HG03159 (cell line): ENCODE results near the gene MRPL39.
A peak's percentile ranks its signal among the peaks of the same experiment; 100 is the strongest.
"Not testable (repeated sequence)": the region's sequence is repeated elsewhere in the genome, so short reads cannot be mapped to it uniquely, and the experiment has no call there.

Experiments used
- ATAC-seq: cut with Tn5 transposase; IDR thresholded peaks from one replicate; pipeline ENCODE4 v1.9.1; 2021; ENCODE audit warnings: mild to moderate bottlenecking, moderate library complexity; ENCODE audit not compliant: unreplicated experiment

MRPL39 gene

GRCh38 chr21:25607151-25608043 is at the start of gene MRPL39:
Gene MRPL39, minus strand, starts transcription at chr21:25607481. Its CDS starts 6 bp downstream, at chr21:25607475.
- peak; percentile 92 for ATAC-seq

DNA sequence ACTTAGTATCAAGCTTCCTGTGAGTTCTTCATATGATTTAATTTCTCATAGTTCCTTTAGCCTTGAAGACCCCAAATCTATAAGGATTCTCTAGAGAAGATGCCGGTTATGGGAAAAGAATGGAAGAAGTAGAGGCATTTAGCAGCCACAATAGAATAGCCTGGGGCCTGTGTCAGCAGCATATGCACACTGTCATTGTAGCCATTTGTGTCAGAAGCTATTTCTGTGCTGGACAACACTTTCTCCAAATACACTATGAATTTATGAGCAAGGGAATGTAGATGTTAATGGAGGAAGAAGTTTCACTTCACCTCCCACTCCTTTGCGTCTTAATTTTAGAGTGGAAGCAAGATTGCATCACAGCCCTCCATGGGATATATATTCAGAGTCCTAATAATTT is 49.1 kb upstream of the MRPL39 start:
- no peak for ATAC-seq

- no peak for ATAC-seq
These were observed 41.9 kb upstream of the MRPL39 start for GRCh38 chr21:25649146-25649545.

DNA sequence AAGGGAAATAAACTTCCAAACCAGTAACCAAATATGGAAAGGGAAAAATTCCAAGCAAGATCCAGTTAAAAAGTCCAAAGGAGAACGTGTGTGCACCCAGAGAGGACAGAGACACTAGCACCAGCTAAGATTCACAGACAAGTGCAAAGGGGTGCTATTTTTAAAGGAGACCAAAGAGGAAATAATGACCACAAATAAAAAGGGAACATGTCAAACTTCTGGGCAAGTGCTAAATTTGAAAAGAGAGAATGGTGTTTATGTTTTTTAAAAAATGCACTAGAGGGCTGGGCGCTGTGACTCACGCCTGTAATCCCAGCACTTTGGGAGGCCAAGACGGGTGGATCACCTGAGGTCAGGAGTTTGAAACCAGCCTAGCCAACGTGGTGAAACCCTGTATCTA is 40.4 kb upstream of the MRPL39 start:
- ATAC-seq = no peak

DNA sequence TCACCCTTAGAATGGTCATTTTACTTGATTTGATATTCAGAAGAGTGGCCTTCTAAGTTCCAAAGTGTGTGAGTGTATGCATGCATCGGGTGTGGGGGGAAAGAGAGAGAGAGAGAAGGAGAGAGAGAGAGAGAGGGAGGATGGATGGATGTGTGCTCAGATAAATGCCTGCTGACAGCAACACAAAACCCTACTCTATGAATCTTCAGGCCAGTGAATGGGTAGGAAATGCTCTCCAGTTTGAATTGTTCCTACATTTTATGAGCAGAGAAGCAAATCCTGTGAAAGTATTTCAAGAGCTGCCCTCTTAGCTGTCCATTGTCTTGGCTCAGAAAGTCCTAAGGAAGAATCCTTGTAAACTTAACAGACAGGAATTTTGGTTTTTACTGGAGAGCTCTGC is 39.2 kb upstream of the MRPL39 start:
- no peak for ATAC-seq

GRCh38 chr21:25643486-25643885 is 36.2 kb upstream of the MRPL39 start:
- no peak for ATAC-seq

DNA sequence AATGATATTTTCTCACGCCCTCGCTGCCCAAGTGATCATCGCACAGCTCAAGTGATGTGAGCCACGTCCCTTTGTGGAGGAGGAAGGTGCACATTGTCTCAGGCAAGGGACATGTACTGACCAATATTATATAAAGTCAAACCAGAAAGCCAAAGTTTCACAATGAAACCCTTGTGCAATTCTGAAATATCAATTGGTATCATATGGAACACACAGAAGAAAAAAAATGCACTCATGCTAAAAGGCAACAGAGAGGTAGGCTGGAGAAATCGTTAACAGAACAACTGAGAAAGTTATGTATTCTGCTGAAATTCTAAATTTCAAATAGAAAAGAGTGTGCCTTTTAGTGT is 33.6 kb upstream of the MRPL39 start:
- ATAC-seq = no peak

- peak; percentile 23 for ATAC-seq
These were observed 33.1 kb upstream of the MRPL39 start for GRCh38 chr21:25640202-25640942.

DNA sequence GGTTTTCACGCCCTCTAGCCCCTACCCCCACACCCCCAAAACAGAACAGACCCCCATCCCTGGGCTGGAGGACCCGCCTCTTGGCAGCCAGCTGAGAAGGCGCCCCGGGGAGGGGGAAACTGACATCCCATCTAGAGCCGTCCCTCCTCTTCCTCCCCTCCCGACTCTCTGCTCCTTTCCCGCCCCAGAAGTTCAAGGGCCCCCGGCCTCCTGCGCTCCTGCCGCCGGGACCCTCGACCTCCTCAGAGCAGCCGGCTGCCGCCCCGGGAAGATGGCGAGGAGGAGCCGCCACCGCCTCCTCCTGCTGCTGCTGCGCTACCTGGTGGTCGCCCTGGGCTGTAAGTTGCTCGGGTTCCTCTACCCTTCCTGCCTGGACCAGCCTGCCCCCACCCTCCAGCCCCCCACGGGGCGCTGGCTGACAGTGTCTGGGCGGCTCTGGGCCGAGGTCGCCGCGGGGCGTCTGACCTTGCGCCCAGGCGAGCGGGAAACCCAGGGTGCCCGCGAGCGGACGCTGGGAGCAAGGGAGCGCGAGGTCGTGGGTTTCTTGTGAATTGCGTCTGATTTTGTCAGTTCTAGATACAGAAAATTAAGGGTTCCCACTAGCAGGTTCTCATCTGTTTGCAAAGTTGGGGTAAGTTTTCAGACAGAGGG is 32.4 kb upstream of the MRPL39 start:
- ATAC-seq = peak; percentile 69

GRCh38 chr21:25638660-25639550 is 31.6 kb upstream of the MRPL39 start, which contains the start of gene JAM2:
Gene JAM2, plus strand, starts transcription at chr21:25639258. Its CDS starts 564 bp downstream, at chr21:25639822.
- peak; percentile 39 for ATAC-seq

GRCh38 chr21:25637851-25638659 is 30.8 kb upstream of the MRPL39 start:
- ATAC-seq = no peak

DNA sequence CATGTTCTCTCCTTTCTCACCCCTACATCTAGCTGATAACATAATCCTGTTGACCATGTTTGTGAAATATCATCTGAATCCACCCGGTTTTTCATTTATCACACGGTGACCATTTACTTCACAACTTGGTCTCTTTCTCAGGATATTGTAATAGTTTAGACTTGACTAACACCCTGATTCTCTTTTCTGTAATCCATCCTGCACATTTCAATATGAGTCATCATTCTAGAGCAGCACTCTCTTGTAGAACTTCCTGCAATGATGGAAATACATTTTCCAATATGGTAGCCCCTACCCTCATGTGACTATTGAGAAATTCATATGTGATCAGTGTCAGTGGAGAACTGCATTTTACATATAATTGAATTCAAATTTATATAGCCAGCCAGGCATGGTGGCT is 29.4 kb upstream of the MRPL39 start:
- ATAC-seq = no peak

GRCh38 chr21:25635310-25635709 is 28.0 kb upstream of the MRPL39 start:
- ATAC-seq = no peak

DNA sequence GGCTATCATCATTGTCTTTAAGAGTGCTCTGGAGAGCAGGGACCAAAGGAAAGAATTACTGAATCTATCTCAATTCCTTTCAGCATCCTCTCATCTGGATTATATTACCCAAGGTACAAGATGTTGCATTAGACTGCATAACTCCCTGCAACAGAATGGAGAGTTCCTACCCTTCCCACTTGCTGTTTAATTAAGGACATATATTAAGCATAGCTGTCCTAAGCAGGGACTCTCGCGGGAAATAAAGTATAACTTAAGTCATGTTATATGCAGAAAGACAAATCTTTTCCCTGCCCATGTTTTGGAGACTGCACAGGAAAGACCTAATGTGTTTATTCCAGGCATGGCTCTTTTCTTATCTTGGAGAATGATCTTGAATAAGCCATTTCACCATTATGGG is 25.0 kb upstream of the MRPL39 start:
- ATAC-seq = no peak

DNA sequence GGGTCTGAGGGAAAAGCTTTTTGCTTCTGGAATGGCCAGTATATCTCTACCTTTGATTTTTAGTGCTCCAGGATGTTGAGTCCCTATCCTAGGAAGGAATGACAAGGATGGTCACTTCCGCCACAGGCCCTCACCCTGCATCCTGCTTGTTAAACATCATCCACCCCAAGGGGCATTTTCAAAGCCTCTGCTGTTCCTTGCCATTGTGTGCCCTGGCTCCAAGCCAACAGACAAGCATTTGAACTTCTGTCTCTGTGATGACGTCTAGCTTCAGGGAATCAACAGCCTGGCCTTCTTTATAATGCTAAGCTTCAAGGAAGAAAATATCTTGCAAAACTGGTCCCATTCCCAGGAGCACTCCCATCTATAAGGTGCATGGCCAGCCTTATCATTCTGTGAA is 19.5 kb upstream of the MRPL39 start:
- ATAC-seq = no peak

DNA sequence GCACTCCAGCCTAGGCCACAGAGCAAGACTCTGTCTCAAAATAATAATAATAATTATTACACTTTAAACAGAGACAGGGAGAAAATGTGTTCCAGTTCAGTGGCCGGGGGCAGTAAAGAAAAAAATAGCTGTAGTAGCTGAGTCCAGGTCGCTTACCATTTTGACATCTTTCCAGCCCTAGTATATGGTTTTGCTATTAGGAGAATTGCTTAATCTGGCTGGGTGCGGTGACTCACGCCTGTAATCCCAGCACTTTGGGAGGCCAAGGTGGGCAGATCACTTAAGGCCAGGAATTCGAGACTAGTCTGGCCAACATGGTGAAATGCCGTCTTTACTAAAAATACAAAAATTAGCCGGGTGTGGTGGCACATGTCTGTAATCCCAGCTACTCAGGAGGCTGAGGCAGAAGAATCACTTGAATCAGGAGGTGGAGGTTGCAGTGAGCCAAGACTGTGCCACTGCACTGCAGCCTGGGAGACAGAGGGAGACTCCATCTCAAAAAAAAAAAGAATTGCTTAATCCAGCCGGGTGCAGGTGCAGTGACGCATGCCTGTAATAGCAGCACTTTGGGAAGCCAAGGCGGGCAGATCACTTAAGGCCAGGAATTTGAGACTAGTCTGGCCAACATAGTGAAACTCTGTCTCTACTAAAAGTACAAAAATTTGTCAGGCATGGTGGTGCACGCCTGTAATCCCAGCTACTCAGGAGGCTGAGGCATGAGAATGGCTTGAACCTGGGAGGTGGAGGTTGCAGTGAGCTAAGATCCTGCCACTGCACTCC is 18.7 kb upstream of the MRPL39 start:
- ATAC-seq = not testable (repeated sequence)

DNA sequence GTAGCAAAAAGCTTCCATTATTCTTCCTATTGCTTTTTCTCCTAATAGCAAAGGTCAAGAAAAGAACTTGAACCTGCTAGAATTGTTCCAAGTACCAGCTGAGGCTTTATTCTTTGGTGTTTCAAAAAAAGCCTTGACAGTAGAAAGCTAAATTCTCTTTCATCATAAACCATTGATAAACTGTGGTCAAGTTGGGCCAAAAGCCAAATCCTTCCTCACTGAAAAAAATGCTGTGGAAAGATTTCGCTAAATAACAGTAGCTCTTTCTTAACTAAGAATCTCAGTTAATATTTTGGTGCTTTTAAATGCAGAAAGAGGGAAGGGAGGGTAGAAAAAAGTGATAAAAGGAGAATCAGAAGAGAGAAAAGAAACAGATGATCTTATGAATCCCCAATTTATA is 17.8 kb upstream of the MRPL39 start:
- ATAC-seq = no peak

DNA sequence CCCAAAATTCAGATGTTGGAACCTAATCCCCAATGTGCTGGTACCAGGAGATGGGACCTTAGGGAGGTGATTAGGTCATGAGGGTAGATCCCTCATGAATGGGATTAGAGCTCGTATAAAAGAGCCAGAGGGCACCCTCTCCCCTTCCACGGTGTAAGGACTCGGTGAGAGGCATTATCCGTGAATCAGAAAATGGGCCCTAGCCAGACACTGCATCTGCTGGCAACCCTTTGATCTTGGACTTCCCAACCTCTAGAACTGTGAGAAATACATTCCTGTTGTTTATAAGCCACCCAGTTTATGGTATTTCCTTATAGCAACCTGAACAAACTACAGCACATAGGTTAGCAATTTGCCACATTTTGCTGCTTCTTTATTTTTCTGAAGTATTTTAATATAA is 17.2 kb upstream of the MRPL39 start:
- no peak for ATAC-seq

DNA sequence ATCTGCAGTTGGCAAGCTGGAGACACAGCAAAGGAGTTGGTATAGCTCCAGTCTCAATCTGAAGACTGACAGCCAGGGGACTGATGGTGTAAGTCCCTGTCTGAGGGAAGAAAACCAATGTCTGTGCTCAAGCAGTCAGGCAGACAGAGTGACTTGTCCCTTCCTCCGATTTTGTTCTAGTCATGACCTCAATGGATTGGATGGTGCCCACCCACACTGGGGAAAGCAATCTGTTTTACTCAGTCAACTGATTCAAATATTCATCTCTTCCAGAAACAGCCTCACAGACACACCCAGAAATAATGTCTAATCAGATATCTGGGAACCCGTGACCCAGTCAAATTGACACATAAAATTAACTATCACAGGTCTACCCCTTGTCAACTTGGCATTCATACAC is 11.9 kb upstream of the MRPL39 start:
- ATAC-seq = no peak
